ENCODE results near the gene ABHD14A. TPM values are rescaled to one million over a fixed set of nuclear protein-coding genes. Genes with fewer than 3 reads are reported as not detected.

Gene ABHD14A
- polyA plus RNA-seq, 1 of the 3 experiments (the other 2 are of a cell fraction) = 31.5 TPM

- H3K27me3 ChIP-seq (ENCODE audit: insufficient read depth) = no peaks in the 10 kb centered on the region
- no peaks in the 10 kb centered on the region for H3K9me2 ChIP-seq
- H3K27ac ChIP-seq (ENCODE audit: low read depth in 2 of 2, low read length in 1 of 2) = no peak overlapping the region
- POLR2A ChIA-PET = no interaction called here
- no peak overlapping the region for H3K4me3 ChIP-seq (ENCODE audit: low read depth in 2 of 2, low read length in 1 of 2)
- H3K4me1 ChIP-seq (ENCODE audit: control insufficient read depth in 1 of 2, insufficient read depth in 2 of 2, low read depth in 1 of 2, low read length in 1 of 2) = peaks cover 10% of the 10 kb centered on the region in 2 experiments; a peak in 3 of 4 replicates
- H3F3A ChIP-seq (replicated peaks; ENCODE audit: insufficient read depth) = peaks cover 3% of the 10 kb centered on the region
- CTCF ChIA-PET = interaction anchor here (1.5 to 2.0 kb wide), 2 partner anchors 8 to 26 kb away, joined by 3 to 14 read pairs; partner anchors contain the start of genes ABHD14B and GPR62
- peaks cover 0 to 2% of the 10 kb centered on the region in 2 experiments for H3K36me3 ChIP-seq (replicated peaks in 1 of 2; ENCODE audit: control insufficient read depth in 1 of 2, insufficient read depth in 2 of 2, low read length in 1 of 2)
- no peak overlapping the region for H3K9ac ChIP-seq
- 81% methylated on average over 11 of the region's 13 CpGs for WGBS (ENCODE audit: low lambda C conversion rate)
- no peak for DNase-seq
- H4K20me1 ChIP-seq (ENCODE audit: insufficient read depth) = no peaks in the 10 kb centered on the region
- H3K4me2 ChIP-seq = no peak overlapping the region
- H3K9me3 ChIP-seq = no peaks in the 10 kb centered on the region
- TF ChIP-seq RCOR1 (IDR thresholded peaks at IDR 0.05; ENCODE audit: low read length) (no peak), ELF1 (IDR thresholded peaks at IDR 0.05) (no peak), JUND (IDR thresholded peaks at IDR 0.05) (no peak), NRF1 (IDR thresholded peaks at IDR 0.05; ENCODE audit: low read depth, low read length) (no peak), USF2 (IDR thresholded peaks at IDR 0.05; ENCODE audit: borderline replicate concordance, low read depth, low read length) (no peak), SMC3 (IDR thresholded peaks at IDR 0.05; ENCODE audit: low read depth, low read length) (no peak), TEAD4 (IDR thresholded peaks at IDR 0.05; ENCODE audit: borderline replicate concordance, insufficient read depth) (no peak), SIN3A (IDR thresholded peaks at IDR 0.05; ENCODE audit: borderline replicate concordance, low read depth, low read length) (no peak), RFX5 (IDR thresholded peaks at IDR 0.05; ENCODE audit: low read length) (no peak), CHD2 (IDR thresholded peaks at IDR 0.05; ENCODE audit: low read length, partially characterized antibody) (no peak), GATA2 (CRISPR knock-in tag; IDR thresholded peaks at IDR 0.05) (no peak), TAF1 (IDR thresholded peaks at IDR 0.05; ENCODE audit: borderline replicate concordance, low read depth, low read length) (no peak), FOSL2 (IDR thresholded peaks at IDR 0.05; ENCODE audit: borderline replicate concordance, low read depth) (no peak), FOXJ3 (CRISPR knock-in tag; IDR thresholded peaks at IDR 0.05) (no peak), TCF12 (IDR thresholded peaks at IDR 0.05) (no peak), PBX3 (IDR thresholded peaks at IDR 0.05) (no peak), MEF2A (IDR thresholded peaks at IDR 0.05; ENCODE audit: borderline replicate concordance, low read depth) (no peak), RAD21 (IDR thresholded peaks at IDR 0.05; ENCODE audit: low read length) (no peak), ZBTB33 (IDR thresholded peaks at IDR 0.05; ENCODE audit: borderline replicate concordance, low read depth) (no peak)
- no peak overlapping the region for H2AFZ ChIP-seq (ENCODE audit: low read depth)
- no peaks in the 10 kb centered on the region for H3K79me2 ChIP-seq (ENCODE audit: insufficient read depth)
Measured at GRCh38 chr3:51947215-51947900, 27.5 kb upstream of the ABHD14A start.

Data from SK-N-SH (cell line).